ENCODE data around the gene TRAPPC10.

GRCh38 chr21:44084496-44085241 is 72.6 kb downstream of the TRAPPC10 start:
- TF ChIP-seq EP300 (IDR thresholded peaks at IDR 0.05; ENCODE audit: borderline replicate concordance in 1 of 2, control insufficient read depth in 1 of 2, low read depth in 2 of 2, low read length in 2 of 2) (no peak), SIX5 (IDR thresholded peaks at IDR 0.05; ENCODE audit: low read depth, low read length, severe bottlenecking) (no peak)

Data from GM12878 (cell line).